Right ventricle myocardium superior (tissue), 1 donor: ENCODE data around the gene SP5. TPM values are rescaled to one million over a fixed set of nuclear protein-coding genes. Genes with fewer than 3 reads are reported as not detected.

Experiments used
- ATAC-seq: fragments of 200-7000 bp; cut with Tn5 transposase; one replicate; pipeline ENCODE4 v1.9.1; 2020; ENCODE audit warnings: mild to moderate bottlenecking; ENCODE audit not compliant: poor library complexity
- DNase-seq: peaks from one replicate; pipeline ENCODE4 v3.0.0-alpha.2; 2020
- intact Hi-C: fragments of 100-400 bp; cut with DNase I; formaldehyde crosslinking; loops from one replicate; pipeline ENCODE4 v1.11.2; 2022
- total RNA-seq: library from RNA; stranded (reverse); fragmentation: NEBNext Ultra II Directional; extraction: Animal tissue kit (Norgen Biotek cat#: 25700); gene quantifications from one replicate; pipeline ENCODE4 v1.2.1, GENCODE V29; 2021
- donor health status: DM: no; HTN: yes; CAD: no; lungs with severe emphysema.

Gene SP5
- total RNA-seq, 1 donor from 2014 or later, result 0.46 TPM

DNA sequence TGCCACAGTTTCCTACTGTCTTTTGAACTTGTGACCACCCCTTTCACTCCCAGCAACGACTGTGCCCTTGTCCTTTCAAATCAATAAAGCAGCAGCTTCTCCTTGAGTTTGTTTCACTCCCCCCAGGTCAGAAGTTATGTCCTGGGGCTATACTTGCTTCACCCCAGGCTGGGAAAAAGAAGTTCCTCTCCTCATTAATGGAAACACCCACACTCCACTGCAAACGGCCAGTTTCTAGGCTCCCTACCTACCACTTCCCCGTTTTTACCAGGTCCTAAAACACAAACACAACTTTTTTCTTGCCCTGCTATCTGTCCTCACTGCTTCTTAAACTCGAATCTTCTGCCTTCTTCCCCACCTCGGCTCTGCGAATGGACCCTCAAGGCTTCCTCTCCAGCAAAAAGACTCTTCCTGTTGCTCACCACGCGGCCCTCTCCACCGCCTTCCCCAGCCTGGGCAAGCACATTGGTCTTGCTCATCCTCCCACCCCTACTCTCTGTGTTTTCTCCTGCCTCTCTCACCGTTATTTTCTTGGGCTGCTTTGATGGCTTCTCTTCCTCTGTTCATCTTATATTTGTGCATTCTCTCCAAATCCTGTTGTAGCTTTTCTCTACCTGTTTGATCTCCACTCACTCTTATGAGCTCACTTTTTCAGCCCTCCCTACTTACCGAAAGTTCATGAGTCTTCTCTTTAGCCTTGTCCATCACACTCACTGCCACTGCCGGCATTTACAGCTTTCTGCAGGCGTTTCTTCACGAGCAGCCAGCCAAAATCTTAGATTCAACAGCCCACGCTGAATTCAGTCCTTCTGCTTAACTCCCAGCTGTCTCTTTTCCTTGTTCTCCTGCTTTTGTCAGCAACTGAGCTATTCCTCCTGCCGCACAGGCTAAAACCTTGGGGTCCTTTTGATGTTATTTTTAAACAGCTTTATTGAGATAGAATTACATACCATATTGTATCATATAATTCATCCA, 7.0 kb upstream of the SP5 start:
- DNase-seq (no peak), ATAC-seq (no peak)
- intact Hi-C loops, result no loop called here

DNA sequence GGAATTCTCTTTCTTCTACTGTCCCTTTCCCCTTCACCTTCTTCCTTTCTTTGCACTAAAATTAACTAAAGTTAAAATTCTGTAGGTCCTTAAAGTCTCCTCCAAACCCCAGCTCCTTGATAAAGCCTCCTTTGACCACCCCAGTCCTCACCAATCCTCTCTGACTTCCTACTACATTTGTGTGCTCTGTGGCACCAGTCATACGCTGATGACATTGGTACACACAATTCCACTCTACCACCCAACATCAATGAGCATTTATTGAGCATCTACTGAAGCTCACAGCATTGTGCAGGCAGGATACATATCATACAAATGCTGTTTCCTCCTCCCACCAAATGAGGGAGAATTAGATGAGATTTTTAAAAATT, 4.5 kb upstream of the SP5 start:
- DNase-seq, result no peak
- intact Hi-C loops, result no loop called here
- no peak for ATAC-seq

DNA sequence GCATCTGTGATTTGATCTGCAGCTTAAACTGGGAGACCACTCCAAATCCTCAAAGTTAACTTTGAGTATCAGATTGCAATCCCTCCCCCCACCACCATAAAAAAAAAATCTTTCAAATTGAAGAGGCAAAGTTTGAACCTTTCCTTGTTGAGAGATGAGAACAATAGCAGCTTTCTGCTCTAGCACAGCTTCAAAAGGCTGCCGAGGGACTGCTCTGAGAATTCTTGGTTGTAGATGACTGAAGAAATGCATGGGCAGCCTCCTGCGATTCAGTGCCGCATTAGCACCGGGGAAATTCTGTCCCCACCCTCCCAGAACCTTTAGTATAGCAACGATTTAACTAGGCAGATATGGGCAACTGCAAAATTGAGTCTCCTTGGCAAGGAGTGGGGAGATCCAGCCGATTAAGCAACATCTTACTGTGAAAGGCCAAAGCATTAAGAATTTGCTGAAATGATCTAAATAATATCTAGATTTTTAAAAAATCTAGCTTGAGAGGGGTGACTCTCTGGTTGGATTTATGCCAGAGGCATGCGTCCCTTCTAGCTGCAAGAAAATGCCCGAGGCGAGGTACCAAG, 3.9 kb upstream of the SP5 start:
- intact Hi-C loops, result no loop called here
- no peak for DNase-seq
- ATAC-seq, result no peak

DNA sequence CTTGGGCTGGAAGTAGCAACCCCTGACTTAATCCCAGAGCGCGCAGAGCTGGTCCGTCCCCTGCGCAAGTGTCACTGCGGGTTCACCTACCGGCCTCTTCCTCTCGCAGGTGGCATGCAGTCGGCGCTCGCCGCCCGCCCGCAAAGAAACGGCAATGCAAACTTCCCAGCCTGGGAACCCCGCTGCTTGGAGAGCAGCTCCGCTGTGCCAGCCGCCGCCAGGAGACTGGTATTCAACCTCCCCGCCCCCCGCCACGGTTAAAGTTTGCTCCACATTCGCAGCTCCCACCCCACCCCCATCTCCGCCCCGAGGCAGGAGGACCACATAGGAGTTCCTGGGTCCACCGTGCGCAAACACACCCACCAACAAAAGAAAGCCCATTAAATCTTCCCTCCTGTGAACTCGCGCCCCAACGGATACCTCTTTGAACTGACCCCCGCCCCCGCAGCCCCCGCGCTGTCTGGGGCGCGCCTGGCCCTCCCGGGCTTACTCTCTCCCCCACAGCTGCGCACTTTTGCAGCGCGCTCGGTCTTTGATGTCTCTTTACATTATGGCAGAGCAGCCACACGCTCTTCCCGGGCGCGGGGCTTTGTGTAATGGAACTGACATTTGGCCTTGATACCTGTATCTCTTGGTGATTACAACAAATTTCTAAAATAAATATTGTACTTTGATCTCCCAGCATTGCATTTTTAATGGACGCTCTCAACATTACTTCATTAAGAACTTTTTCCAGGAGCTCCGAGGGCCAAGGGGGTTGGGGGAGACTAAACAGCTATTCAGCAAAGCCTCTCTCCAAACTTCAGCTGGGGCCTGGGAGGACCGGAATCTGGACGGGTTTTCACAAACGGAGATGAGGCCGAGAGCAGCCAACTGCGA, 3.1 kb upstream of the SP5 start:
- DNase-seq, result no peak
- ATAC-seq, result no peak
- intact Hi-C loops, result no loop called here

GRCh38 chr2:170712653-170713542, 2.2 kb upstream of the SP5 start:
- DNase-seq, result no peak
- ATAC-seq, result no peak
- intact Hi-C loops, result no loop called here

DNA sequence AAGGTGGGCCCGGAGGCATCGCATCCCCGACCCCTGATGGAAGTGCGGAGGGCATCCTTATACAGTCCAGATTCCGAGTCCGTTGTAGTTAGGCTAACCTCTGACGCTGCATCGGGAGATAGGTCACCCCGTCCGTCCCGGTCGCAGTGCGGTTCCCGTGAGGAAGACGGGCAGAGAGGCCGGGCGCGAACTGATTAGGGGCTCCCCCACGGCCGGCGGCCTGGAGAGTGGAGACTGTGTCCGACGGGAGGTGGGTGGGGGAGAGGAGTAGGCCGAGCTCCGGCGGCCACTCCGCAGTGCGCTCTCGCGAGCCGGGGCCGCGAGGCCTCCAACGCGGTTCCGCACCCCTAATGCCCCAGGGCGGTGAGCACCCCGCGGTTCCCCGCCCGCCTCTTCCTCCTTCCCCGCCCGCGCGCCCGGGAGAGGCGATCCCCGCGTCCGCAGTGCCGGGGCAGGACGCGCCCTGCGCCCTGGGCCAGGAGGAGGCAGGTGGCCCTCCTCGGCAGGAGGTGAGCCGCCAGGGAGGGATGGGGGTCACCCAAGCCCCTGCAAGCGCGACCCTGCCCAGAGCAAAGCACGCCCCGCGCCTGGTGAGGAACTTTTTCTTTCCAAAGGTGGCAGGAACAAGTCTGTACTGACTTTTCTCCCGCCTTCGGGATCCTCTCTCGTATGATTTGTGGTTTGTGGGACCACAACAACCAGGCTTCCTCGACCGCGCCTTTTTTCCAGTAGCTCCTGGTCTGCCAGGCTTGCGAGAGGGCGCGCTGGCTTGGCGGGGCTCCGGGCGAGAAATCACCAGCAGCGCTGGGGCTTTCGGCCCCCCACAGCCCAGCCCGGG, 1.4 kb upstream of the SP5 start:
- no peak for ATAC-seq
- no peak for DNase-seq
- intact Hi-C loops, result no loop called here

DNA sequence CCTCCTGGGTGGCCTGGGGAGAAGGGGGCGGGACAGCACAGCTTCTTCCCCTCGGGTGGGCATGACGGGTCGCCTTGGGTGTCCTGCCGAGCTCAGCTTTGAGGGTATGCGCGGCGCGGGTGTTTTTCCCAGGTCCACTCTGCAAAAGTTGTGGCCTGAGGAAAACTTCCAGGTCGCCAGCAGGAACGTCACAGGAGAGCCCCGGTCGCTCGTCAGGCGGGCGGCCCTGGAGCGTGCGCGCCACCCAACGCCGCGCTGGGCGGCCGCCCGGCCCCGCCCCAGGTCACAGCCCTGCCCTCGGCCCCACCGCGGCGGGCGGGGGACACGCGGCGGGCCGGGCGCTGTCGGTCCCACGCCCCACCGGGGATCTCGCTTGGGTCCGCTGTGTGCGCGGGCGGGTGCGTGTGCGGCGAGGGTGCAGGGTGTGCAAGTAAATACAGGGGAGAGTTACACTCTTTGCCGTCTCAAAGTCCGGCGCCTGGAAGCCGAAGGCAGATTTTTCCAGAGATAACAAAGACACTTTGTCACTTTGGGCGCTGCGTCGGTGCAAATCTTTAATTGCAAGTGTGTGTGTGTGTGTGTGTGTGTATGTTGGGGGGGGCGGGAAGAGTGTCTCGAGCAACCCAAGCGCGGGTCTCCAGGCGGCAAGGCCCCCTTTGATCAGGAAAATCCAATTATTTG, 616 bp upstream of the SP5 start:
- DNase-seq (no peak), ATAC-seq (peak; percentile 75)
- intact Hi-C loops, result no loop called here

DNA sequence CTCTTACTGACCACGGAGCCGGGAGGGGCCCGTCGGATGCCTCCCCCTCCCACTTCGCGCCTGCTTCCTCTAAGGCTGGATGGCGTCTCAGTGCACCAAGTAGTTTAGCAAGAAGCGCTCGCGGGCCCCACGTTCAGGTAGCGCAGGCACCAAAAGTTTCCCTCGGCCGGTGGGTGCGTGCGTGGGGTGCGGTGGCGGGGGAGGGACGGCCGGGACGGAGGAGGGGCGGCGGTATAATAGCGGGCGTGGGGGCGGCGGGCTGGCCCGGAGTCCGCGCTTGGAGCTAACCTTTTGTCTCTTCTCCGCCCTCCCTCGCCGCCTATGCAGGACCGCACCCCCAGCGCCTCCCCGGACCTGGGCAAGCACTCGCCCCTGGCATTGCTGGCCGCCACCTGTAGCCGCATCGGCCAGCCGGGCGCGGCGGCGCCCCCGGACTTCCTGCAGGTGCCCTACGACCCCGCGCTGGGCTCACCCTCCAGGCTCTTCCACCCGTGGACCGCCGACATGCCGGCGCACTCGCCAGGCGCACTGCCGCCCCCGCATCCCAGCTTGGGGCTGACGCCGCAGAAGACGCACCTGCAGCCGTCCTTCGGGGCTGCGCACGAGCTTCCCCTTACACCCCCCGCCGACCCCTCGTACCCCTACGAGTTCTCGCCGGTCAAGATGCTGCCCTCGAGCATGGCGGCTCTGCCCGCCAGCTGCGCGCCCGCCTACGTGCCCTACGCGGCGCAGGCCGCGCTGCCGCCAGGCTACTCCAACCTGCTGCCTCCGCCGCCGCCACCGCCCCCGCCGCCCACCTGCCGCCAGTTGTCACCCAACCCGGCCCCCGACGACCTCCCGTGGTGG, 1.0 kb downstream of the SP5 start:
- no peak for DNase-seq
- intact Hi-C loops, result no loop called here
- ATAC-seq, result no peak

- ATAC-seq, result peak; percentile 62
- intact Hi-C loops, result no loop called here
- DNase-seq, result peak; percentile 59
These were observed 1.9 kb downstream of the SP5 start for GRCh38 chr2:170716851-170717598.

- ATAC-seq (no peak), DNase-seq (no peak)
- intact Hi-C loops, result no loop called here
These were observed 2.4 kb downstream of the SP5 start for GRCh38 chr2:170717599-170717963.

DNA sequence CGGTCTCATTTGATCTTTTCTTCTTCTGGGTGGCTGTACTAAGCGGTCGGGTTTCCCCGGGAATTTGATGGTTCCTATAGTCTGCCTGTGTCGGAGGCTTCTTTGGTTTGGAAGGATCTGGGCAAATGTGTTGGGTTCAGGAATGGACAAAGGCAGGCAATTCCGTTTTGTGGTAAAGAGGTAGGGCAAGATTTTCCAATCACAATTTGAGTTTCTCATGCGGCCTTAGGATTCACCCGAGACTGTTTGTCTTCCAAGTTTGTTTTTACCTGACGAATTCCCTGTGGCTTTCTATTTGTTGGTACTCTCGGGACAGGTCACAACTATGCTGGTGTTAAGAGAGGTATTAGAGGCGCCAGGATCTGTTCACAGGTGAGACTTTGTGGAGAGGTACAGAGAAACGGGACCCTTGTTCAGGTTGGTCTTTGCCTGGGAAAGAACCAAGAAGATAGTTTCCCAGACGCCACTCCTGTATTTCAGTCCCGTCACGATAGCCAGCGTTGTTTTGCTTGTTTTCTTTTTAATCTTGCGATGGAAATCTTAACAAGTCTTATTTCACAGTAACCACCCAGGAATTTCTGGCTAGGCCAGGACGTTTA, 3.0 kb downstream of the SP5 start:
- intact Hi-C loops, result no loop called here
- no peak for ATAC-seq
- DNase-seq, result no peak

DNA sequence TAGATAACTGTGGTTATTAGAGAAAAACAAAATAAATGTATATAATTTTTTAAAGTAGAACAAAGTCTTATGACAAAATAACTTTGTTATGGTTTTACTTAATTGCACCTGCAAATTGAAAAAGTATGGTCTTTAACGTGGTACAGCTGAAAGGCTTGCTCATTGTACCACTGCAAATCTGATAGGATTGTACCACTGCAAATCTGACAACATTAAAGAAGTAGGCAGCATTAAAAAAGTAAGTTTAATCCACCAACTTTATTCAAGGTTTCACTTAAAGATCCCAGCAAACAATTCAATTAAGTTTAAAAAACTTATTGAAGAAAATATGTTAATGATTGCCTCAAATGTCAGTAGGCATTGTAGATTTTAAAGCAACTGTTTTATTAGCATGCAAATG, 4.7 kb downstream of the SP5 start:
- no peak for ATAC-seq
- intact Hi-C loops, result no loop called here

DNA sequence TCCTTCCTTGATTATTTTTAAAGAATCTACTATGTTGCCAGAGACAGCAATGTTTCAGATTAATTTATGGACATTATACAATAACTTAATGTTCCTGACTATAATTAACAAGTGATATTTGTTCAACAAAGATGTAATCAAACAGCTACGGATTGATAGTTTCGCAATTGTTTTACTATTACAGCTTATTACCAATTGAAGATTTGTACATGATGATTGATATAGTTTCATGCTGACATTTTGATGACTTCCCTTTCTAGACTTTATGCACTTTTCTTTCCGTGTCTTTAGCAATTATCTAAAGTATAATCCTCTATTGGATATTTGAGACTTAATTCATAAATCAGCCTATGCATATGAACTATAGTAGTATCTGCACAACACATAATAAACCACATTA, 6.5 kb downstream of the SP5 start:
- DNase-seq (no peak), ATAC-seq (no peak)
- intact Hi-C loops, result no loop called here

More for the DNA sequence above, 4.7 kb downstream of the SP5 start:
- DNase-seq, result no peak

- ATAC-seq (no peak), DNase-seq (no peak)
- intact Hi-C loops, result no loop called here
These were observed 7.2 kb downstream of the SP5 start for GRCh38 chr2:170722301-170722700.

DNA sequence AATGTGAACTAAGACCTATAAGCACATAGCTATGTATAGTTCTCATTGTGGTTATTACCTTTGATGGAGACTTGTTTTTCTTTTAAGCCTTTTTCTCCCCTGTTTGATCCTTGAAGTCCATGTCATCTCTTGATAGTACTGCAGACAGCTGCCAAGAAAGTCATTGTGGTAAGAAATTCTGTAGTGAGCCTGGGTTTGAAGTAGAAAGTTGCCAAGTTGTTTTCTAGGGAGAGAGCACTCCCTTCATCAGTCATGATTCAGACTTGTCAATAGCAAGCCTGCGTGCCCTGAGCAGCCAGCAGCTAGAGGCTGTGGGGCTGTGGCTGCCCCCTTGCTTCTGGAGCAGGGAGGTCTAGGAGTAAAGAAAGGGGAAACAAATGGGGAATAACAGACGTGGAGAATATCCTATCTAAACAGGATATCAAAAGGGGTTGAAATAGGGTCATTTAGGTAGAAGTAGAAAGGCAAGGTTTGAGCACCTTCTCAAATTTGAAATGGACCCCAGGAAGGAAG, 8.4 kb downstream of the SP5 start:
- intact Hi-C loops, result no loop called here
- ATAC-seq (no peak), DNase-seq (no peak)
